Stimulated activated CD4-positive, alpha-beta T cell treated with anti-CD3 and anti-CD28 coated beads, Interleukin-4, amount 100 ng/mL, for 4 hours (primary cell): Measurements from ENCODE around the gene CDR2.
"Not testable (repeated sequence)": the region's sequence is repeated elsewhere in the genome, so short reads cannot be mapped to it uniquely, and the experiment has no call there.

Experiments used
- DNase-seq, 2 experiments: peaks; one replicate each; pipeline ENCODE4 v3.0.0-alpha.2; 2020

The CDR2 gene

DNA sequence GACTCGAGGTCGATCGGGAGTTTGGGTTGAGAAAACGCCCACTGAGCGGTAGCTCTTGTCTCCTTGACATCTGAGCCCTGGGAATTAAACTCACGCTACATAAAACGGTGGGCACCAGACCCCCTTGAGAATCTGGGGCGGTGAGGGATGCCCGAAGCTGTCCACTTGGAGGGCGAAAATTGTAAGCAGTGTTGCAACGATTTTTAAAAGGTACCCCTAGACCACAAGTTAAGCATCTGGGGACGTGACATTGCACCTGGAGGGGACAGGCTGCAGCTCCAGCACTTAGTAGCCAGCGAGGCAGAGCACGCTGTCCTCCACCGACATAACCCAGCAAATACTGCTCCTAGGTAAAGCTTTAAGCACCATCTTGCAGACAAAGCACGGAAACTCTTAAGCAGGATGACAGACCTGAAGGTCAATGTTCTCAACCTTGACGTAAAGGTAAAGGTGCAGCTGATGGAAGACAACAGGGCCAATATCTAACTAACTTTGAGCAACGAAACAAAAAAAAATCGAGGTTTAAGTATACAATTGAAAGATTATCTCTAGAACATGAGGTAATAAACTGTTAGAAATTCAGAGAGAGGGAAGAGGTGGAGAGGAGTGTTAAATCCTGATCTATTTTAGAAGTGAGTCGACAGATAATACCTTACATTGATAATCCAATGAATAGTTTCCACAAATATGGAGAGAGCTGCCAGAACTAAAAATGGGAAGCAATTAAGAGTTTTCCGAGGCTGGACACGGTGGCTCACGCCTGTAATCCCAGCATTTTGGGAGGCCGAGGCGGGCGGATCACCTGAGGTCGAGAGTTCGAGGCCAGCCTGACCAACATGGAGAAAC lies 921 bp upstream of the CDR2 start:
- DNase-seq = no peak

DNA sequence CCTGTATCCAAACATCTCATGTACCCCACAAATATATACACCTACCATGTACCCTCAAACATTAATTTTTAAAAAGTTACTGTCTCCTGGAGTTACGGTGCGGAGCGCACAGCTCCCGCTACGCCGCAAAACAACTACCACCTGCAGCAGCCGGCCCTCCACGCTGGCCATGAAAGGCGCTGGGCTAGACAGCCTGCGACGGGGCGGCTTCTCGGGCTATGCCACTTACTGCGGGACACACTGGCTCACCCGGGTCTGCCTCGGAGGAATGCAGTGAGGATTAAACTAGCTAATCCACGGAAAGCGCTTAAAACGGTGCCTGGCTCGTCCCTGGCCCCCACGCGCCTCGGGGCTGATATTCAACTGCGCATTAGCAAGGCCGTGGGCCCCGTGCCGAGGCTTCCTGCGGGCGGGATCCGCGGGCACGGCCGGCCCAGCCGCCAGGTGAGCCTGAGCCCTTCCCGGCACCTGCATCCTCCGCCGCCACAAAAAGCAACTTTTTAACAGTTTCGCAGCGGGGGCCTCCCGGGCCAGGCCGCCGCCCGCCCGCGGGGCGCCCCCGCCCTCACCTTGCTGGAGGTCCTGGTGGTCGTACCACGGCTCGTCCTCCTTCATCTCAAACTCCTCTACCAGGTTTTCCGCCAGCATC lies 633 bp downstream of the CDR2 start:
- peak; percentile 19 to 30 for DNase-seq

DNA sequence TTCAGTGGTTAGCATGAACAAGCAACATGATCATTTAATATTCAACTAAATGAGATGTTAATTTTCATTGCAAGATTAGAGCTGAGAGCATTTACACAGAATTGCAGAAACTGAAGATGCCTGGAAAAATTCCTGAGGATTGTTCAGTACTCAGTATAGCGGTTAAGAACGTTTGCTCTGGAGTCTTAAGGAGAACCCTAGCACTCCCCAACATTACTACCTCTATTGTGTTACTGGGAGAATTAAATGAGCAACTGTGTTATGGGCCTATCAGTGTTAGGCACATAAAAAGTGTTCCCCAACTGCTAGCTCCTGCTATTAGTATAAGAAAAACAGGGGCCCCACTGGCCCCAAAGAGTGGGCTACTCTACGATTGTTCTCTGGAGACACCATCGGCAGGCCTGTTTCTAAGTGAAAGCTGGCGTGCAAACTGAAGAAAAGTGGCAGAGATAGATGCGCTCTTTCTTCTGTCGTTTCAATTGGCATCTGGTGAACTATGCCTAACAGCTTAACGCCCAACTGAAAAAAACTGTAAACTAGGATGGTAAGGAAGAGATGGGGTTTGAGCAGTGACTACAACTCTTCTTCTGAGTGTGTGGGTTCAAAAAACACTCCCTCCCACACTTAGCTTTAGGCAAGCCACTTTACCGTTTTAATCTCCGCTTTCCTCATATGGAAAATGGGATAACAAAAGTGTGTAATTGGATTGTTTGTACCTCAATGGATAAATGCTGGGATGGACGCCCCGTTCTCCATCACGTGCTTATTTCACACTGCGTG lies 1.3 kb downstream of the CDR2 start:
- no peak for DNase-seq

DNA sequence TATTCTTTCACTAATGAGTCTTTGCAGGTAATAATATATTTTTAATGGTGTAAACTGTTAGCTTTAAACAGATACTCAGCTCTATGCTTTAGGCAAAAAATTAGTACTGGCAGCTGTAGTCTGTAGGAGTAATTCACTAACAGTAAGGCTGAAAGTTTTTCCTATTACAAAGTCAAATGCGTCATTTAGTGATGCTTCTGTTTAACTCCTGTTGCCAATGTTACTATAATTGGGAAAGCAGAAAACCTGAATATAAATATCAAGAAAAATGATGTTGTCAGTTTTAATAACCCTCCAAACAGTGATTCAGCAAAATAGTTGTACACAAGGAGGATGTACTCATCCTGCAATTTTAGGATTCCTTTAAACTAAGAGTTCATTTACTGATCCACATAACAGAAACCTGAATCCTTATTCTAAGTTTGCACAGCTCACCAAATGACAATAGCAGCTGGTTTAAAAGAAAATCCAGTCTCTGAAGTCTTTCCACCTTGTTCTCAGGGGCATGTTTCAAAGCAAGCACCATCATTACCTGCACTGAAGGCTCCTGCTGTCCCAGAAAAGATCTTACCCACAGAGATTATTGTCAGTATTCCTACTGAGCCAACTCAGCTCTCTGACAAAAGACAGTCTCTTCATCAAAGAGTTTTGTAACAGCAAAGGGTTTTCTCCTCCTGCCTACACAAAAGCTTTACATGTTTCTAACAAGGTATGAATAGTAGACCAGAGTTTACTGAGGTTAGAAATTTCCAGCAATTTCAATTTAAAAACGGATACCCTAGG lies 4.2 kb downstream of the CDR2 start:
- no peak for DNase-seq

DNA sequence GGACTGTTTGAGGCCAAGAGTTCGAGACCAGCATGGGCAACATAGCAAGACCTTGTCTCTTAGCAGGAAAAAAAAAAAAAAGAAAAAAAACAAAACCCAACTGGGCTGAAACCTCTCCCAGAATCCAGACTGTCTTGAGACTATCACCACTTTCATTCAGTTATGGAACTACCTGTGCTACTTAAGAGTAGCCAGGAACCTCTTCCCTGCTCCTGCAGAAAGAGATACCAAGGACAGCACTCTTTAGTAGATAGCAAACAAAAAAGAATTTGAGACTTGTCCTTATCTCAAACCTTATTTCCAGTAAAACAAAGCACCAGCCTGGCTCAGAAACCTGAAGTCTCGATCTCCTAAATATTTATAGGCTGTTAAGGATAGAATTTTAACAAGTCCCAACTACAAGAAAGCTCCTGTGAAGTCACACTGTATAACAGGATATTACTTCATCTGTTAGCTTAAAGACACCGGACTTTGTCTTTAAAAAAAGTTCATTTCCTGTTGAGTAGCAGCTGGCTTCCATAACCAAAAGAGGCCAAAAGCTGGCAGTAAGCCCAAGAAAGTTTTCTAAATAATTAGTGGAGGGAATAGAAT lies 5.1 kb downstream of the CDR2 start:
- no peak for DNase-seq

DNA sequence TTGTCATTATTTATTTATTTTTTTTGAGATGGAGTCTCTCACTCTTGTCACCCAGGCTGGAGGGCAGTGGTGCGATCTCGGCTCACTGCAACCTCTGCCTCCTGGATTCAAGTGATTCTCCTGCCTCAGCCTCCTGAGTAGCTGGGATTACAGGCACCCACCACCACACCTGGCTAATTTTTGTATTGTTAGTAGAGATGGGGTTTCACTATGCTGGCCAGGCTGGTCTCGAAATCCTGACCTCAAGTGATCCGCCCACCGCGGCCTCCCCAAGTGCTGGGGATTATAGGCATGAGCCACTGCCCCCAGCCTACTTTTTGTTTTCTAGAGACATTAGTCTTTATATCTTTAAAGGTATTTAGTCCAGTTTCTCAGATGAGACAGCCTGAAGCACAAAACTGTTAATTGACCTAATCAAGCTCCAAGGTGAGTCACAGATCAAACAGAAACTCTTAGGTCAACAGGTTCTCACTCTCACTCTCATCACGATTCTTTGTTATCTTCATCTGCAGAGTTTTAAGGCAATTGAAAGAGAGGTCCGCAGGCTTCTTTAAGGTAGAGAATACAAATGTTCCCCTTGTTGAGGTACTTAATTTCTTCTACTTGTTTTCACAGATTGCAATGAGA lies 6.1 kb downstream of the CDR2 start:
- not testable (repeated sequence) for DNase-seq

DNA sequence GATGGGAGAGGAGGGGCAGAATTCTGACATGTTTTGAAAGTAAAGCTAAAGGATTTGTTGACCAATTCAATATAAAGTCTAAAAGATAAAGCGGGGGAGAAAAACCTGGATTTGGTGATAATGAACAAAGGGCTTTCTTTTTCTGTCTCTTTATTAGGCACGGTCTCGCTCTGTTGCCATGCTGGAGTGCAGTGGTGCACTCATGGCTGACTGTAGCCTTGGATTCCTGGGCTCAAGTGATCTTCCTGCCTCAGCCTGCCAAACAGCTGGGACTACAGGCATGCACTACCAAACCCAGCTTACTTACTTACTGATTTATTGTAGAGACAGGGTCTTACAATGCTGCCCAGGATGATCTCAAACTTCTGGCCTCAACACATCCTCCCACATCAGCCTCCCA lies 7.5 kb downstream of the CDR2 start:
- no peak for DNase-seq

DNA sequence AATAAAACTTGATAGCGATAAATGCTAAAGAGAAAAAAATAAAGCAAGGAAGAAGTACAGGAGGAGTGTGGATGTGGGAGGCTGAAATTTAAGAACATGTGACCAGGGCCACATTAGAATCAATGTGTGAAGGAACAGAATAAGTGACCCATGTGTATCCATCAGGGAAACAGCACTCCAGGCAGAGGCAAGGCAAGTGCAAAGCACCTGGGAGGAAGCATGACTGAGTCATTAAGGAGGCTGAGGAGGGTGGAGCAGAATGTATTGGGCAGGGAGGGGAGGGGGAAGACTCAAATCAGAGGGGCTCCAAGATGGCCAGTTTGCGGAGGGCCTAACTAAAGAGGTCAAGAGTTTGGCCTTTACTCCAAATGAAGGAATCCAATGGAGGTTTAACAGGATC lies 8.0 kb downstream of the CDR2 start:
- DNase-seq = no peak

DNA sequence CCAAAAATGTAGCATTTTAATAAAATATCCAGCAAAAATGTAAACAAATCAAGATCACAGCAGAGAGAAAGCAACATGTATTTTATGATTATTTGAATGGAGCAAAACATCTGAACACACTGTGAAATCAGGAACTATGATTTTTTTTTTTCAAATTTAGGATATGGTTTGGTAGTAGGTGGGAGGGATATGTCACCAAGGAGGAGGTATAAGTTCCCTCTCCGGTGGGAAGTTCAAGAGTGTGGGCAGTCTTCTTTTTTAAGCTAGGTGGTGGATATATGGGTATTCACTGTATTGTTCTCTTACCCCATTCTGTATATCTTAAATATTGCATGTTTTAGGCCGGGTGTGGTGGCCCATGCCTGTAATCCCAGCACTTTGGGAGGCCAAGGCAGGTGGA lies 10.2 kb downstream of the CDR2 start:
- no peak for DNase-seq

DNA sequence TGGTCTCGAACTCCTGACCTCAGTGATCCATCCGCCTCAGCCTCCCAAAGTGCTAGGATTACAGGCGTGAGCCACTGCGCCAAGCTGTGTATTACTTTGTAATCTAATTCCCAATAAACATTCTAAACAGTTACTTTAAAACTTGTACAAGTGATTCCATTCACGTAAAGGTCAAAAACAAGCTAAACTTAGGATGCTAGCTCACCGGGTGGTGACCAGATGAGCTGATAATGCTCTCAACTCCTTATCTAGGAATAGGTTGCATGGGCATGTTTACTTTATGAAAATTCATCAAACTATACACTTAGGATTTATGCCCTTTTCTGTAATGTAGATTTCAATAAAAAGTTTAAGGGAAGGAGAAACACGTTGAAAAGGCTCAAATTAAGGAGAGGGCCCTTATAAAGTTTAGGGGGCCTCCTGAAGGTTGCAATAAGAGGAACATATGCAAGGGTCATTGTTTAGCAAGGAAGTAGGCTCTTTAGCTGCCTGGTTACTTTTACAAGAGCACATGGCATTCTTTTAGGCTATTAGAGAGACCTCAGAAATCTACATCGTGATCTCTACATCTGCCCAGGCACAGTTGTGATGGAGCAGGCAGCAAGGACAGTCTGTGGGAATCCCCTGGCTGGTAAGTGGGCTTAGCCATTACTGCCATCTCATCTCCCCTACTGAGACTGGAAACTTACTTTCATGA lies 13.3 kb downstream of the CDR2 start:
- no peak for DNase-seq

DNA sequence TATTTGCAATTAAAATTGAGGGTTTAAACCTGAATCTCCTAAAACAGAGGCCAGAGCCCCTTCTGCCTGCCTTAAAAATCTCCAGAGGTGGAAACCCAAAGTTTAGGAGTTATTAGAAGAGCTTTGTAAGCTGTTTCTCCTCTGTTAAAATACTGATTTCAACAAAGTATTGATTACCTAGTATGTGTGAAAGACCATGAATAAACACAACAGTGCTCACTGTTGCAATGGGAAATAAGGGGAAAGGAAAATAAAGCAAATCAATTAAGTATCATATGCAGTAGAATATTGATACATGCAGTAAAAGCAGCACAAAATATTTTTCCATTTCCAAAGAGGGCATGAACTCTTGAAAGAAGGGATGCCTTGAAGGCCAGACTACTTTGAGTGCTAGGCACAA lies 14.7 kb downstream of the CDR2 start:
- no peak for DNase-seq

DNA sequence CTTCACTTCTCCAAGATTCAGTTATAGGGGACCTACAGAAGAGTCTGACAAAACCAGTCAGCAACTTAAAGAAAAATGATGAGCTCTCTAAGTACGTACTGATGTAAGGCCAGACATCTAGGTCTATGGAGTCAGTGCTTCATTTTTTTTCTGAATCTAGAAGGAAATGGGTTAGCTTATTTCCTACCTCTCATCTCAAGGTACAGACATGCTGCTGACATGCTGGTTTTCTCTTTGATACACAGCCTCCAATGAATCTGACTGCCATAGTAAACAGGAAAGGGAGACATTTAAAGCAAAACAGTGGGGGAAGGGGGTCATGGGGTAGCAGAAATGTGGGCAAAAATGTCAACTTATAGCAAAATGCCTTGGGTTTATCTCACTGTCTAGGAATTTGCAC lies 16.4 kb downstream of the CDR2 start:
- DNase-seq = no peak

DNA sequence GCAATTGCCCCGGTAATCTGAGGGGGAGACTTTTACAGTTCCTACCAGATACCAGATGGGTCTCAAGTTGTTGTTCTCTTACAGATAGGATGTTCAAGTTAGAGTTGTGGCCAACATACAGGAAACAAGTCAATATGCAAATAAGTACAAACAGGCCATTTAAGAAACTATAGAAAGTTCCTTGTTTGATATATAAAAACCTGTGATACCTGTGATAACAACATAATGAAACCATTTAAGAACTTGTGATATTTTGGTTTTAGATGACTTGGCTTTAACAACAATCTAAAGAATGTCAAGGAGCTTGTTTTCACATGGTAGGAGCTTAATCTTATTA lies 16.8 kb downstream of the CDR2 start:
- DNase-seq = no peak

DNA sequence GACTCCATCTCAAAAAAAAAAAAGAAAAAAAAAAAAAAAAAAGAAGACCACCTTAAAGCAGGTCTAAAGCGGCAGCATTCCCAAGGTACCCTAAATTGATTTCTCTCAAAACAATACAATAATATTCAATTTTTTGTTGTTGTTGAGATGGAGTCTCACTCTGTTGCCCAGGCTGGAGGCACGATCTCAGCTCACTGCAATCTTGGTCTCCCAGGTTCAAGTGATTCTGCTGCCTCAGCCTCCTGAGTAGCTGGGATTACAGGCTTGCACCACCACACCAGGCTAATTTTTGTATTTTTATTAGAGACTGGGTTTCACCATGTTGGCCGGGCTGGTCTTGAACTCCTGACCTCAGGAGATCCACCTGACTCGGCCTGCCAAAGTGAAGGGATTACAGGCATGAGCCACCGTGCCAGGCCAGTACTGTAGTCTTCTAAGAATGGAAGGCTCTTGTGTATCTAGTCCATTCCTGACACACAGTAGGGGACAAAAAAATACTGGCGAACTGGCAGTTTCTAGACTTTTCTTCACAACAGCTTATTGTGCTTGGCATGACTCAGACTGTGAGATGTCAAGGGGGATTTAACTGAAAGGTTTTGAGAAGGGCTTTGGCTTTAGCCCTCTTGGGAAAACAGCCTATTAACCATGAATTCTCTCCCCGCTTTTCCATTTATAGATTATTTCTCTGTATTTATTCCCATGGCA lies 17.3 kb downstream of the CDR2 start:
- DNase-seq = no peak

DNA sequence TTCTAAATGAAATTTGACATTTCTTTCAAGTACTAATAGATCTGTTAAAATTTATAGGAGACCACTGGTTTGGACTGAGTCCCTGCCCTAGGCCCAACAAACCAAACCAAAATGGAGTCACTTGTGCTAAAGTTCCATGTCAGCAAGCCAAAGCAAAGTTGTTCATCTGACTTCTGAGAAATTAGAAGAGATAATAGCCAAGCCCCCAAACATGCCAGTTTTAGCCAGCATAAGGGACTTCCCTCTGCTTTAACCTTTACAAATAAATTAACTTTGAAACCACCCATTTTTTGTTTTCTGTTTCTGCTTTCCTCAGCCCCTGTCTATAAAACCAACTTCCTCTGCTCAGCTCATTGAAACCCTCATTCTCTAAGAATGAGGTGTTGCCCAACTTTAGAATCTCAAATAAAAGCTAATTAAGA lies 18.9 kb downstream of the CDR2 start:
- no peak for DNase-seq

DNA sequence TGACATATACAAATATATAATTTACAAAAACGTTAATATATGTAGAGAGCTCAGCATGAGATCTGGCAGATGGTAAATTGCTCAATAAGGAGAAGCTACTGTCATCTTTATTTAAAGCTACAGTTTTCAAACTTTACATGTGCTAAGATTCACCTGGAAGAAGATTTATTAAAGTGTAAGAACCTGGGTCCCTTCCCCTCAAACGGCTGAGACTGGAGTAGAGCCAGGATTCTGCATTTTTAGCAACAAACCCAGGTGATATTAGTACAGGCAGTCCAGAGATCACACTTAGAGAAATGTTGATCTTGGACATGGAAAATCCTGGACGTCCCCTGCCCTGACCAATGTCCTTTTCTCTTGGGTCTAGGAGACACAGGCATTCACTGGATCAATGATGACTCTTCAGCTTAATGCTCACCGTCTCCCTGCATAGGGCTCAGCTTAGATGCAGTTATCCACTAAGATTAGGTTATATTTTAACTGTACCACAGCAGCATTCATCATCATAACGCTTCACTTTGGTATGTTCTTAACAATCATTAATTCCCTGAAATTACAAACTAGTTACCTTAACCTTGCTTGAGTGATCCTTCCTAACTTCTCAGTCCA lies 20.4 kb downstream of the CDR2 start:
- DNase-seq = no peak

DNA sequence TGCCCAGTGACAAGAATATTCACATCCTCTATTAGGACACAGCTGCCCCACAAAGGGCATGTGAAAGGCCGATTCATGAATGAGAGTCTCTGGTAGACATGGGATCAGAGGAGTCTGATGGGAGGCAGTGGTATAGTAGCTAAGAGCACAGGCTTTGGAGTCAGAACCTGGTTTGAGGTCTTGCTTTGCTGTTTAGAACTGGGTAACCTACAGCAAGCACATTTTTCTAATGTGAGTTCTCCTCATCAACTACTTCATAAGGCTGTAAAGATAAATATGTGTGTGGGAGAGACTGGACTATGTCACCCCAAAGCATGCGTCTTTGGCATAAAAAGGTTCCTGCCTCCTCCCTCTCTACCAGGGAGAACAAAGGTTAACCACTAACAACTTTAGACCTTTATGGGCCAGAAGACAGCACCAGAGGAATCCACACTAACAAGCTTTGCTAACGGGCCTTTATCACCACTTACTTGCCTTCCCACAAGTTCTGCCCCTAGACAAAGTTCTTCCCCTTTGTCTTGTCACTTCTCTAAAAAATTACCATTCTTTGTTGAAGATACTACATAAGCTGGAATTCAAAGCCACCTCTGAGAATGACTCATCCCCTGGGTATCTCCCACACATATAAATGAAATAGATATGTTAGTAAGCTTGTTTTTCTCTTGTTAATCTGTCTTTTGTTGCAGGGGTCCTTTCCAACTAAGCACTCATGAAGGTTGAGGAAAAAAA lies 21.1 kb downstream of the CDR2 start:
- no peak for DNase-seq

DNA sequence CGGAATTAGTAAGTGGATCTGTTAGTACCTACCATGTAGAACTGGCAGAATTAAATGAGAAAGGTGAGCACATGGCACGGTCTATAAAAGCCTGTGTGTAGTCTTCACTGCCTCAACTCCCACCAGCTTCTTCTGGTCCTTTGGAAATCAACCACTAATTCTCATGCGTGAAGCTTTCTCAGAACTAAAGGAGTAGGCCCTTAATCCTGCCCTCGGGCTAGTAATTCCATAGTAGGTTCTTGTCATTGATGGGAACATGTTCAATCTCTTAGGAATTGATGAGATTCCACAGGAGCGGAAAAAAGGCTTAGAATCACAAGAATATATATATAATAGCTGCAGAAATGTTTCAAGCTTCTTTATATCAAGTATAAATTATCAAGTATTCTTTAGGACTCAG lies 21.7 kb downstream of the CDR2 start:
- no peak for DNase-seq

DNA sequence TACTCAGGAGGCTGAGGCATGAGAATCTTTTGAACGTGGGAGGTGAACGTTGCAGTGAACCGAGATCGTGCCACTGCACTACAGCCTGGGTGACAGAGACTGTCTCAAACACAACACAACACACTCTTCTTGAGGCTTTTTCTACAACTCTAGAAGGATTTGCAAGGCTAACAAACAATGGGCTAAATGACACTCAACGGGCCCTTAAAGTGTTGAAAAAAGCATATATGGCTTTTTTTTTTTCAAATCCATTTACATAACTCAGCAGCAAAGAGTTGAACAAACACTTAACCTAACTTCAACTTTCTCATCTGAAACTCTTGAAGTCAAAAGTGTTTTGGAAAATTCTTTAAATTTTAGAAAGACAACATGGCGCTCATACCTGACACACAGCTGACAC lies 22.3 kb downstream of the CDR2 start:
- no peak for DNase-seq

DNA sequence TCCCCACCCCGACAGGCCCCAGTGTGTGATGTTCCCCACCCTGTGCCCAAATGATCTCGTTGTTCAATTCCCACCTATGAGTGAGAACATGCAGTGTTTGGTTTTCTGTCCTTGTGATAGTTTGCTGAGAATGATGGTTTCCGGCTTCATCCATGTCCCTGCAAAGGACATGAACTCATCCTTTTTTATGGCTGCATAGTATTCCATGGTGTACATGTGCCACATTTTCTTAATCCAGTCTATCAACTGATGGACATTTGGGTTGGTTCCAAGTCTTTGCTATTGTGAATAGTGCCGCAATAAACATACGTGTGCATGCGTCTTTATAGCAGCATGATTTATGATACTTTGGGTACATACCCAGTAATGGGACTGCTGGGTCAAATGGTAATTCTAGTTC lies 23.4 kb downstream of the CDR2 start:
- not testable (repeated sequence) for DNase-seq
